Activated CD4-positive, alpha-beta T cell treated with anti-CD3 and anti-CD28 coated beads, Interleukin-10, Interleukin-2, amounts not matched to agents 100 ng/mL and 50 ng/mL, durations not matched to agents 16 hours and 8 hours (primary cell): ENCODE data around the gene TGM2.

Experiments
- DNase-seq: peaks from one replicate; pipeline ENCODE4 v3.0.0-alpha.2; 2020

TGM2 gene

GRCh38 chr20:38199501-38200390 lies 34.7 kb upstream of the TGM2 start:
- DNase-seq, result no peak

- DNase-seq, result no peak
These were observed 33.3 kb upstream of the TGM2 start for GRCh38 chr20:38198238-38198861.

- no peak for DNase-seq
These were observed 32.5 kb upstream of the TGM2 start for GRCh38 chr20:38197619-38198018.

GRCh38 chr20:38197217-38197616 lies 32.1 kb upstream of the TGM2 start:
- no peak for DNase-seq

- DNase-seq, result no peak
These were observed 31.5 kb upstream of the TGM2 start for GRCh38 chr20:38196592-38196991.

GRCh38 chr20:38196076-38196475 lies 31.0 kb upstream of the TGM2 start:
- no peak for DNase-seq

GRCh38 chr20:38195521-38195920 lies 30.5 kb upstream of the TGM2 start:
- DNase-seq, result no peak

- no peak for DNase-seq
These were observed 30.0 kb upstream of the TGM2 start for GRCh38 chr20:38194971-38195504.

GRCh38 chr20:38193586-38194105 lies 28.6 kb upstream of the TGM2 start:
- DNase-seq, result no peak

- no peak for DNase-seq
These were observed 27.3 kb upstream of the TGM2 start for GRCh38 chr20:38192323-38192885.

- DNase-seq, result no peak
These were observed 26.6 kb upstream of the TGM2 start for GRCh38 chr20:38191654-38192053.

- no peak for DNase-seq
These were observed 25.9 kb upstream of the TGM2 start for GRCh38 chr20:38190936-38191371.

GRCh38 chr20:38190166-38190565 lies 25.1 kb upstream of the TGM2 start:
- no peak for DNase-seq

- no peak for DNase-seq
These were observed 22.4 kb upstream of the TGM2 start for GRCh38 chr20:38187517-38187916.

GRCh38 chr20:38186788-38187221 lies 21.7 kb upstream of the TGM2 start:
- no peak for DNase-seq

GRCh38 chr20:38184101-38184500 lies 19.0 kb upstream of the TGM2 start:
- no peak for DNase-seq

- no peak for DNase-seq
These were observed 16.9 kb upstream of the TGM2 start for GRCh38 chr20:38181971-38182370.

GRCh38 chr20:38181207-38181801 lies 16.2 kb upstream of the TGM2 start:
- no peak for DNase-seq

GRCh38 chr20:38180781-38181180 lies 15.7 kb upstream of the TGM2 start:
- no peak for DNase-seq

- DNase-seq, result no peak
These were observed 14.8 kb upstream of the TGM2 start for GRCh38 chr20:38179846-38180245.

- DNase-seq, result no peak
These were observed 13.5 kb upstream of the TGM2 start for GRCh38 chr20:38178581-38178980.

GRCh38 chr20:38178065-38178491 lies 13.0 kb upstream of the TGM2 start:
- DNase-seq, result no peak

GRCh38 chr20:38177201-38177600 lies 12.1 kb upstream of the TGM2 start:
- DNase-seq, result no peak
